GM18951 (cell line): ENCODE data around the gene LARGE1.

Source experiments
- POLR2A ChIP-seq: IDR thresholded peaks from 4 replicates; pipeline ENCODE4 v1.6.1; 2011; ENCODE audit warnings: mild to moderate bottlenecking; ENCODE audit not compliant: insufficient read length, insufficient read depth; ENCODE audit errors: extremely low read depth
- in situ Hi-C: fragments of 300-500 bp; cut with MboI; formaldehyde crosslinking; loops from one replicate; pipeline ENCODE4 v1.12.0; 2022; ENCODE audit warnings: low sequenced_read_pairs, mixed read lengths, inconsistent platforms; ENCODE audit not compliant: unreplicated experiment

Gene LARGE1

GRCh38 chr22:33270596-33270995, 649.7 kb downstream of the LARGE1 start:
- in situ Hi-C loops: no loop called here
- TF ChIP-seq POLR2A: no peak

- in situ Hi-C loops: no loop called here
- no peak for TF ChIP-seq POLR2A
Observed at GRCh38 chr22:33261699-33262098, 658.6 kb downstream of the LARGE1 start.

DNA sequence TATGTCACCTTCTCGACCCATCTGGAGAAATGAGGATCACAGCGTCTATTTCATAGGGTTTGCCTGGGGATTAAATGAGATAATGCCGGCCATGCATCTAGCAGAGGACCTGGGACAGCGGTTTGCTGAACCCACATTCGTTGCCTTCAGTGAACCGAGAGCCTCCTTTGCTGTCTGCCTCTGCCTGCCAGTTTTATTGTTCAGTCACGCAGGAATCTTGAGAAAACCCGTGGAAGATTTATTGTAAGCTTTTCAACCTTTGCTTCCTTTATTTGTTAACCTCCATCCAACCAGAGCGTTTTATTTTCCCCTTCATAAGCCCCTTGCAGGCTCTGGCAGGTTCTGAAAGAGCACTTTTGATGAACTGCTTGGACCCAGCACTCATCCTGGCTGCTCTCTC, 659.8 kb downstream of the LARGE1 start:
- no peak for TF ChIP-seq POLR2A
- in situ Hi-C loops: no loop called here

- no peak for TF ChIP-seq POLR2A
- in situ Hi-C loops: no loop called here
Observed at GRCh38 chr22:33255791-33256190, 664.5 kb downstream of the LARGE1 start.

DNA sequence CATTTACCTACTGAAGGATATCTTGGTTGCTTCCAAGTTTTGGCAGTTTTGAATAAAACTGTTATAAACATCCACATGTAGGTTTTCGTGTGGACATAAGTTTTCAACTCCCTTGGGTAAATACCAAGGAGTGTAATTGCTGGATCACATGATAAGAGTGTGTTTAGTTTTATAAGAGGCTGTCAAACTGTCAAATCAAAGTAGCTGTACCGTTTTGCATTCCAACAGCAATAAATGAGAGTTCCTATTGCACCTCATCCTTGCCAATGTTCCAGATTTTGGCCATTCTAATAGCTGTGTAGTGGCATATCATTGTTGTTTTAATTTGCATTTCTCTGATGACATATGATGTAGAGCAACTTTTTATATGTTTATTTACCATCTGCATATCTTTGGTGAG, 671.3 kb downstream of the LARGE1 start:
- in situ Hi-C loops: no loop called here
- no peak for TF ChIP-seq POLR2A

DNA sequence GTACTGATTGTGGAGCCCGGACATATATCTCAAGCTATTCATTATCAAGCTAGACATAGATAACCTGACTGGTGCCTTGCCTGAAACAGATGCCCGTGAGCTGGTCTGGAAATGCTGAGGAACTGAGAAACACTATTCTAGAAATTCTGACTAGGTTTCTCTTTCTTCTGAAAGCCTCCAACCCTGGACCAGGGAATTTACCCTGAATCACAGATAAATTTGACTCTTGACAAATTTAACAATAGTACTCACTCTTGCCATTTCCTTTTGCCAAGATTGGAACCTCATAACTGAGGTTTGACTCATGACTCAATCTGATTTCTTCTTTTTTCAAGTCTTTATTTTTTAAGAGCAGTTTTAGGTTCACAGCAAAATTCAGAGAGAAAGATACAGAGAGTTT, 672.5 kb downstream of the LARGE1 start:
- no peak for TF ChIP-seq POLR2A
- in situ Hi-C loops: no loop called here

DNA sequence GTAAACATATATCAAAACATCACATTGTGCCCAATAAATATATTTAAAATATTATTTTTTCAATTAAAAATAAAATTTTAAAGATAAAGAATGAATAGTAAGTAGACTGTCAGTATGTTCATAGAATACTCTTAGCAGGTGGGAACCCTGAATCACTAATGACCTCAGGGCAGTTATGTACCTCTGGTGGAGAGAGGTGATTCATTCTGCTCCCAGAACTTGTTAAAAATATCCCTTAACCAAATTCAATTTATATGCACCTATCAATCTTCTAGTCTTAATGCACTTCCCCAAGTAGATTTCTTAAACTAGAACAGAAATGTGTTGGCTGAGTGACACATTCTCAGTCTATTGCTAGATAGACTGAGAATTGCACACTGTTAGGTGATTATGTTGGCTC, 678.2 kb downstream of the LARGE1 start:
- no peak for TF ChIP-seq POLR2A
- in situ Hi-C loops: no loop called here

DNA sequence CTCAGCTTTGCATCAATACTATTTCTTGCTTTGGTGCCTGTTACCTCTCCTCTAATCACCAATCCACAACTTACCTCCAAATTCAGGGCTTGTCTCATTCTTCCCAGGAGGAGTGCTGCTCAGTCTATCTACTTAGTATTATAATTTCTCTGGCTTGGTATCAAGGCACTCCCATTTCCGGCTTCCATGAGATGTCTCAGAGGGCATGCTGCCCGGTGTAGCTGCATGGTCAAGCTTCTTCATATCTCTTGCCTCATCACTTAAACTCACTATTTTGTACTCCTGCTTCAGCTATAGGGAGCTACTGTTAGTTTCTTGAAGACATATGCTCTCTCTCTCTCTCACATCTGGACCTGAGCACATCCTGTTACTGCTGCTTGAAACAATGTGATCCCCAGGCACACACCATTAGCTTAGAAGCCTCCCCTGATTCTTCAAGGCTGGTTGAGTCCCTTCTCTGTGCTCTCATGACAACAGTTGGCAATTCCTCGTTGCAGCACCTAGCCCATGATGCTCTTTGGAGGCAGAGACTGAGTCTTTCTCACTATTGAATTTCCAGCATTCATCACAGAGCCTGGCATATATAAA, 679.3 kb downstream of the LARGE1 start:
- no peak for TF ChIP-seq POLR2A
- in situ Hi-C loops: no loop called here

DNA sequence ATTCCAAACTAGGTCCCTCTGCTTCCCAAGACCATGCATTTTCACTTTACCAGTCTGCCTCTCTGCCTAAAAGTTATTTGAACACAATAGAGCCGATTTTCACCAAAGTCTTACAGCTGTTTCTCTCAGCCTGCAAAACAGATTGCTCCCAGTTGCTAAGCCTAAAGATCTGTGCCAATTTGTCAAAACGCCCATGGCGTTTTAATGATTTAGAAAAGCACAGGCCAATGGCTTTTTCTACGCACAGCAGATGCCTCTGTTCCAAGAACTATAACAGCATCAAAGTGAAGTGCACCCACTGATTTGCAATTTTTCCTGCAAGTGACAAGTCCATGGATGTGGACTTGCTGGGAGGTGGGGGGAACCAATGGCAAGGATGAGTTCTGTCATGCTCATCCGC, 688.2 kb downstream of the LARGE1 start:
- in situ Hi-C loops: no loop called here
- TF ChIP-seq POLR2A: no peak

DNA sequence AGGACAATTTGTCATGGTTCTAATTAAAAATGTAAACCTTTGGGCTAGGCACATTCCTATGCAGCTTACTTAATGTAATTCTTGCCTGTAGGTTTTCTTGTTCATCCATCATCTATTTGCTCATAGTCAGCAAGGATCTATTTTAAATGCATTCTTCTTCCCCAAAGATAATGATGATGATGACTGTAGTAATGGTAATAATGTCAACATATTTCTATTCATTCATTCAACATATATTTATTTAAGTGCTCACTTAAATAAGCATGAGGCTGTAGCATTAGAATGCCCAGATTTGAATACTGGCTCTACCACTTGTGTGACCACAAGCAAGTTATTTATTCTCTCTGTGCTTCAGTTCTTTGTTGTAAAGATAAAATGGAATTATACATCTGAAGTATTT, 692.5 kb downstream of the LARGE1 start:
- no peak for TF ChIP-seq POLR2A
- in situ Hi-C loops: no loop called here

DNA sequence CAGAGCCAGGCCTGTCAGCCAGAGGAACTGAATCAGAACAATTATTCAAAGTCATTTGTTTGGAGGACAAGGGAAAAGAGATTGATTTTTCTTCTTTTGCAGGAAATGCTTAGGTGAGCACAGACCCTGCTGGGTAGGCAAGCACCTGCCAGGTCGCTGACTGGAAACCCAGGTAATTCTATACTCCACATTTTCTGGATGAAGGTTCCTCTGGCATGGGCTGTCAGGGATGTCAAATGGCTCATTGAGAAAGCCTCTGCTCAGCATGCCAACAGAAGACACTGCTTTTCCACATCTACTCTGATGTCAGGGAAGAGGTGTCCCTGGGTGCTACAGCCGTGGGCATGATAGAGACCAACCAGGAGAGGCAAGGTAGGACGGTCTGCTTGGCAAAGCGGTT, 695.4 kb downstream of the LARGE1 start:
- in situ Hi-C loops: loop anchor here (25.0 kb wide), 1 partner anchor 213 kb away; no protein-coding TSS in a partner anchor
- TF ChIP-seq POLR2A: no peak
